ENCODE results near the gene GOLGA7B. TPM values are rescaled to one million over a fixed set of nuclear protein-coding genes. Genes with fewer than 3 reads are reported as not detected.

GOLGA7B gene
- total RNA-seq, 2 donors from 2014 or later: 0.18 to 0.27 TPM

DNA sequence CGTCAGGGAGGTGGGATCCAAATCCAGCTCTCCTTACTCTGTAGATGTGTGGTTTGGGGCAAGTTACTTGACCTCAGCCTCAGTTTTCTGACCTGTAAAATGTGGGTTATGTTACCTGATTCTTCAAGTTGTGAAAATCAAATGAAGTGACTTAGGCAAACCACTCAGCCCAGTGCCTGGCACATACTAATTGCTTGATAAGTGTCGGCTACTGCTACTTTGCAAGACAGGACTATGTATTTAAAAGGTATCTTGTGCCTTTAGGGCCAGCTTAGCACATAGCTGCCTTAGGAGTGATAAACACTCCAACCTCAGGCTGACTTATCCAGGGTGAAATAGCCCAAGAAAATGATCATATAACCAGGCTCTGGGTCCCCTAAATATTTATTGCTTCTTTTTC, 42.9 kb downstream of the GOLGA7B start:
- H3K9me3 ChIP-seq (ENCODE audit: control insufficient read depth, low read length): no peaks in the 10 kb centered on the region
- H3K27ac Mint-ChIP-seq: no peak overlapping the region
- no peak overlapping the region for H3K4me3 Mint-ChIP-seq
- no peaks in the 10 kb centered on the region for H3K36me3 ChIP-seq (ENCODE audit: control insufficient read depth, insufficient read depth, low read length)
- H3K9ac ChIP-seq (ENCODE audit: extremely low read depth, low read length, poor library complexity, severe bottlenecking): no peak overlapping the region
- peaks cover 11% of the 10 kb centered on the region for H3K4me1 Mint-ChIP-seq
- no peaks in the 10 kb centered on the region for H3K36me3 Mint-ChIP-seq (ENCODE audit: low read depth)
- H3K9me3 Mint-ChIP-seq: no peaks in the 10 kb centered on the region
- DNase-seq: no peak
- H3K4me3 ChIP-seq (ENCODE audit: low read length): no peak overlapping the region
- peaks cover 3% of the 10 kb centered on the region for H3K27me3 Mint-ChIP-seq (ENCODE audit: insufficient read depth)
- H3K4me1 ChIP-seq (ENCODE audit: control insufficient read depth, insufficient read depth, low read length): peaks cover 5% of the 10 kb centered on the region
- no peak overlapping the region for H3K27ac ChIP-seq (ENCODE audit: low read depth, low read length)
- TF ChIP-seq, protein P1, sequence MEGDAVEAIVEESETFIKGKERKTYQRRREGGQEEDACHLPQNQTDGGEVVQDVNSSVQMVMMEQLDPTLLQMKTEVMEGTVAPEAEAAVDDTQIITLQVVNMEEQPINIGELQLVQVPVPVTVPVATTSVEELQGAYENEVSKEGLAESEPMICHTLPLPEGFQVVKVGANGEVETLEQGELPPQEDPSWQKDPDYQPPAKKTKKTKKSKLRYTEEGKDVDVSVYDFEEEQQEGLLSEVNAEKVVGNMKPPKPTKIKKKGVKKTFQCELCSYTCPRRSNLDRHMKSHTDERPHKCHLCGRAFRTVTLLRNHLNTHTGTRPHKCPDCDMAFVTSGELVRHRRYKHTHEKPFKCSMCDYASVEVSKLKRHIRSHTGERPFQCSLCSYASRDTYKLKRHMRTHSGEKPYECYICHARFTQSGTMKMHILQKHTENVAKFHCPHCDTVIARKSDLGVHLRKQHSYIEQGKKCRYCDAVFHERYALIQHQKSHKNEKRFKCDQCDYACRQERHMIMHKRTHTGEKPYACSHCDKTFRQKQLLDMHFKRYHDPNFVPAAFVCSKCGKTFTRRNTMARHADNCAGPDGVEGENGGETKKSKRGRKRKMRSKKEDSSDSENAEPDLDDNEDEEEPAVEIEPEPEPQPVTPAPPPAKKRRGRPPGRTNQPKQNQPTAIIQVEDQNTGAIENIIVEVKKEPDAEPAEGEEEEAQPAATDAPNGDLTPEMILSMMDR (conservative IDR thresholded peaks at IDR 0.05): no peak
- H3K27me3 ChIP-seq (ENCODE audit: control insufficient read depth, insufficient read depth, low read length, poor library complexity, severe bottlenecking): no peaks in the 10 kb centered on the region
- 77 to 85% methylated on average over 2 of the region's 2 CpGs for WGBS, 2 experiments (ENCODE audit: insufficient coverage in 1 of 2, insufficient read length in 1 of 2)

- peaks cover 5% of the 10 kb centered on the region for H3K4me1 ChIP-seq (ENCODE audit: control insufficient read depth, insufficient read depth, low read length)
- H3K9ac ChIP-seq (ENCODE audit: extremely low read depth, low read length, poor library complexity, severe bottlenecking): no peak overlapping the region
- H3K4me3 ChIP-seq (ENCODE audit: low read length): no peak overlapping the region
- peaks cover 11% of the 10 kb centered on the region for H3K4me1 Mint-ChIP-seq
- H3K4me3 Mint-ChIP-seq: no peak overlapping the region
- DNase-seq: no peak
- TF ChIP-seq, protein P1 (conservative IDR thresholded peaks at IDR 0.05): no peak
- H3K9me3 ChIP-seq (ENCODE audit: control insufficient read depth, low read length): no peaks in the 10 kb centered on the region
- H3K9me3 Mint-ChIP-seq: no peaks in the 10 kb centered on the region
- H3K27me3 Mint-ChIP-seq (ENCODE audit: insufficient read depth): peaks cover 3% of the 10 kb centered on the region
- H3K36me3 ChIP-seq (ENCODE audit: control insufficient read depth, insufficient read depth, low read length): no peaks in the 10 kb centered on the region
- no peak overlapping the region for H3K27ac Mint-ChIP-seq
- WGBS, 2 experiments (ENCODE audit: insufficient coverage in 1 of 2, insufficient read length in 1 of 2): 94 to 100% methylated on average over 2 of the region's 2 CpGs
- H3K27me3 ChIP-seq (ENCODE audit: control insufficient read depth, insufficient read depth, low read length, poor library complexity, severe bottlenecking): no peaks in the 10 kb centered on the region
- no peak overlapping the region for H3K27ac ChIP-seq (ENCODE audit: low read depth, low read length)
- H3K36me3 Mint-ChIP-seq (ENCODE audit: low read depth): no peaks in the 10 kb centered on the region
These were observed 43.3 kb downstream of the GOLGA7B start for GRCh38 chr10:97892939-97893338.

- Histone ChIP-seq H3K9me3 (ENCODE audit: control insufficient read depth, low read length) (no peaks in the 10 kb centered on the region), H3K36me3 (ENCODE audit: control insufficient read depth, insufficient read depth, low read length) (no peaks in the 10 kb centered on the region), H3K4me3 (ENCODE audit: low read length) (no peak overlapping the region), H3K9ac (ENCODE audit: extremely low read depth, low read length, poor library complexity, severe bottlenecking) (no peak overlapping the region), H3K27ac (ENCODE audit: low read depth, low read length) (no peak overlapping the region), H3K4me1 (ENCODE audit: control insufficient read depth, insufficient read depth, low read length) (peaks cover 5% of the 10 kb centered on the region), H3K27me3 (ENCODE audit: control insufficient read depth, insufficient read depth, low read length, poor library complexity, severe bottlenecking) (no peaks in the 10 kb centered on the region)
- Mint-ChIP-seq H3K36me3 (ENCODE audit: low read depth) (no peaks in the 10 kb centered on the region), H3K27ac (no peak overlapping the region), H3K4me1 (peaks cover 8% of the 10 kb centered on the region), H3K27me3 (ENCODE audit: insufficient read depth) (peaks cover 3% of the 10 kb centered on the region), H3K9me3 (no peaks in the 10 kb centered on the region), H3K4me3 (no peak overlapping the region)
- no peak for DNase-seq
- TF ChIP-seq, protein P1 (conservative IDR thresholded peaks at IDR 0.05): no peak
- 93 to 94% methylated on average over 3 of the region's 3 CpGs for WGBS, 2 experiments (ENCODE audit: insufficient coverage in 1 of 2, insufficient read length in 1 of 2)
These were observed 44.4 kb downstream of the GOLGA7B start for GRCh38 chr10:97894092-97894491.

Measured in endodermal cell (in vitro differentiated cells).